GM12873 (cell line): Measurements from ENCODE around the gene GRID1.

Experiments used
- TF ChIP-seq, protein P1 (sequence below): IDR thresholded peaks from 2 replicates; pipeline ENCODE4 v1.5.1; 2012; ENCODE audit warnings: low read depth, mild to moderate bottlenecking, moderate library complexity, low read length, control low read depth; ENCODE audit not compliant: insufficient read depth; ENCODE audit errors: missing control alignments

Gene GRID1

GRCh38 chr10:86164960-86165630 lies 201.5 kb downstream of the GRID1 start:
- TF ChIP-seq, protein P1, sequence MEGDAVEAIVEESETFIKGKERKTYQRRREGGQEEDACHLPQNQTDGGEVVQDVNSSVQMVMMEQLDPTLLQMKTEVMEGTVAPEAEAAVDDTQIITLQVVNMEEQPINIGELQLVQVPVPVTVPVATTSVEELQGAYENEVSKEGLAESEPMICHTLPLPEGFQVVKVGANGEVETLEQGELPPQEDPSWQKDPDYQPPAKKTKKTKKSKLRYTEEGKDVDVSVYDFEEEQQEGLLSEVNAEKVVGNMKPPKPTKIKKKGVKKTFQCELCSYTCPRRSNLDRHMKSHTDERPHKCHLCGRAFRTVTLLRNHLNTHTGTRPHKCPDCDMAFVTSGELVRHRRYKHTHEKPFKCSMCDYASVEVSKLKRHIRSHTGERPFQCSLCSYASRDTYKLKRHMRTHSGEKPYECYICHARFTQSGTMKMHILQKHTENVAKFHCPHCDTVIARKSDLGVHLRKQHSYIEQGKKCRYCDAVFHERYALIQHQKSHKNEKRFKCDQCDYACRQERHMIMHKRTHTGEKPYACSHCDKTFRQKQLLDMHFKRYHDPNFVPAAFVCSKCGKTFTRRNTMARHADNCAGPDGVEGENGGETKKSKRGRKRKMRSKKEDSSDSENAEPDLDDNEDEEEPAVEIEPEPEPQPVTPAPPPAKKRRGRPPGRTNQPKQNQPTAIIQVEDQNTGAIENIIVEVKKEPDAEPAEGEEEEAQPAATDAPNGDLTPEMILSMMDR = no peak

- TF ChIP-seq, protein P1 = no peak
Observed at GRCh38 chr10:86164174-86164774, 202.3 kb downstream of the GRID1 start.

DNA sequence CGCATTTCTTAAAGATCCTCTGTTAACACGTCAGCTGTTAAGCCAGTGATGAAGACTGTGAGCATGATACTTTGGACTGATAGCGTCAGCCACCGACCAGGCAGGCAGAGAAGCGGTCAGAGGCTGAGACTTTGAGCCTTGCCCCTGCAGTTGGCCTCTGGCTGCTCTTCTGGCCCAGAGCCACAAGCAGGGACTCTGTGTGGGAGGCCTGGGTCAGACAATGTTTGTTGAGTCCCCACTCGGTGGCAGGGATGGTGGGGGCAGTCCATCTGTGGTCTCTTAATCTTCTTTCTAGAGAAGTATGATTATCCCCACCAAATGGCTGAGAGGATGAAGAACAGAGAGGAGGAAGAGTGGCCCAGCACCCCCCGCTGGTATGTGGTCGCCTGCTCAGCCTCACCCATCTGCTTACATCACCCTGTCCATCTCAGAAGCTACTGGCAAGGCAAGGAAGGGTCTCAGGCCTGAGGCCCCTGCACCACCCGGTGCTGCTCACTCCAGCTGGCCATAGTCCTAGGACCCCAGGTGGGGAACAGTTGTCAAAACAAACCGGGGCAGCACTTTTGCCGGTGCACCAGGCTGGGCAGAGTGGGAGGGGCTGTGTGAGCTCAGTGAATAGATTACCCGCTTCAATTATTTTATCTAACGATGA lies 202.9 kb downstream of the GRID1 start:
- TF ChIP-seq, protein P1 = no peak

- TF ChIP-seq, protein P1 = no peak
Observed at GRCh38 chr10:86162696-86163400, 203.7 kb downstream of the GRID1 start.

DNA sequence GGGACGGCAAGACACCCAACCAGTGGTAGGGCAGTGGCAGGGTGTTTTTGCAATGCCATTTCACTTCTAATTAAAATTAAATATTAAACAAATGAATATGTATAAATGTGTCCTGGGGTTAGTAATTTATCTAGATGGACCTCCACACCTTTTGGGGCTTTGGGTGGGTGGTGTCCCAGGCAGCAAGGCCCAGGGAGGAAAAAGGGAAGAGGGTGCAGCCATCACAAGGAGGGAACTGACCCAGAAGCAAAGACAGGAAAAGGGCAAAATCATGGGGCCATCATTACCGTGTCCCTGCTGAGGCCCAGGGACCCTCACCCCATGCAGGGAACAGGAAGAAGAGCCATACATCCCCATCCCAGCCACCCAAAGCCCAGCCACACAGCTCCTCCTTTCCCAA lies 204.6 kb downstream of the GRID1 start:
- TF ChIP-seq, protein P1 = no peak

- TF ChIP-seq, protein P1 = no peak
Observed at GRCh38 chr10:86160890-86161585, 205.6 kb downstream of the GRID1 start.

- TF ChIP-seq, protein P1 = no peak
Observed at GRCh38 chr10:86159797-86160196, 206.8 kb downstream of the GRID1 start.
